HepG2 (cell line): ENCODE data around the gene STPG4. TPM values are rescaled to one million over a fixed set of nuclear protein-coding genes. Genes with fewer than 3 reads are reported as not detected.
A peak's percentile ranks its signal among the peaks of the same experiment; 100 is the strongest.

Experiments used
- ATAC-seq: fragments of 200-7000 bp; cut with Tn5 transposase; 3 replicates; pipeline ENCODE4 v1.9.1; 2020; ENCODE audit warnings: mild to moderate bottlenecking, moderate library complexity
- BruUV-seq: library from RNA; stranded (reverse); fragments of 400-500 nt; replicated peaks from 2 replicates; lab custom pipeline; 2021; lab: Mats Ljungman, UMichigan
- CTCF ChIA-PET: fragments of 300-600 bp; formaldehyde crosslinking; extraction: SDS; loops from one replicate; lab custom pipeline; 2021; ENCODE audit warnings: low total read pairs, inconsistent platforms, low intra/inter-chr PET ratio; lab: Yijun Ruan, JAX
- POLR2A ChIA-PET: fragments of 350-600 bp; sonication (Branson Sonifier 250); formaldehyde crosslinking; loops from one replicate; lab custom pipeline; 2020; ENCODE audit warnings: antibody characterized with exemption, inconsistent platforms; lab: Yijun Ruan, JAX
- DNase-seq: peaks from one replicate; pipeline ENCODE4 v3.0.0-alpha.2; 2015; ENCODE audit warnings: low spot score
- FAIRE-seq: peaks from 3 replicates; lab custom pipeline; 2011; peaks lifted over from hg19 to GRCh38; lab: Jason Lieb, UNC
- H2AFZ ChIP-seq: one replicate; pipeline ENCODE4 v1.6.1; 2011; ENCODE audit warnings: low read length, inconsistent platforms
- H3K27ac ChIP-seq: fragments of 300-600 bp; 3 replicates; pipeline ENCODE4 v1.8.0; 2011; ENCODE audit warnings: mixed run types, mild to moderate bottlenecking, mixed read lengths, low read length, inconsistent platforms; ENCODE audit not compliant: insufficient read depth; ENCODE audit errors: extremely low read length
- H3K27me3 ChIP-seq, 2 experiments: fragments of 200-600 bp in 1 of 2; 2 replicates in 1 of 2; 3 replicates in 1 of 2; pipeline versions ENCODE4 v1.6.0 to v1.8.0; 2011; ENCODE audit warnings: low read length in 2 of 2, mild to moderate bottlenecking in 2 of 2, moderate library complexity in 2 of 2, inconsistent platforms in 1 of 2; ENCODE audit not compliant: insufficient read depth in 2 of 2, control insufficient read depth in 1 of 2
- H3K36me3 ChIP-seq, 2 experiments: fragments of 200-600 bp in 1 of 2; replicated peaks in 1 of 2; 2 replicates in 1 of 2; 3 replicates in 1 of 2; pipeline versions ENCODE4 v1.5.1 to v1.8.0; 2011; ENCODE audit warnings: low read length in 2 of 2, inconsistent platforms in 1 of 2; ENCODE audit not compliant: insufficient read depth in 2 of 2, control insufficient read depth in 1 of 2
- H3K4me1 ChIP-seq: 2 replicates; pipeline ENCODE4 v1.5.1; 2012; ENCODE audit warnings: low read length, inconsistent platforms; ENCODE audit not compliant: insufficient read depth
- H3K4me2 ChIP-seq: 2 replicates; pipeline ENCODE4 v1.6.0; 2011; ENCODE audit warnings: low read depth, low read length, inconsistent platforms
- H3K4me3 ChIP-seq, 3 experiments: fragments of 200-600 bp in 1 of 3; sonication (generic), shearing (Covaris generic) in 1 of 3; replicated peaks in 1 of 3; 2 replicates each; pipeline ENCODE4 v1.5.1; 2011 to 2016; ENCODE audit warnings: low read length in 3 of 3, inconsistent platforms in 2 of 3, low read depth in 2 of 3, mild to moderate bottlenecking in 2 of 3, control low read depth in 1 of 3, mixed read lengths in 1 of 3; ENCODE audit not compliant: insufficient read depth in 1 of 3
- H3K79me2 ChIP-seq: one replicate; pipeline ENCODE4 v1.6.1; 2011; ENCODE audit warnings: low read length, inconsistent platforms; ENCODE audit not compliant: insufficient read depth
- H3K9ac ChIP-seq: 2 replicates; pipeline ENCODE4 v1.6.0; 2011; ENCODE audit warnings: mild to moderate bottlenecking, low read depth, low read length, inconsistent platforms; ENCODE audit not compliant: insufficient read depth
- H3K9me3 ChIP-seq: 2 replicates; pipeline ENCODE4 v1.5.1; 2012; ENCODE audit warnings: mild to moderate bottlenecking, low read length
- H4K20me1 ChIP-seq: 2 replicates; pipeline ENCODE4 v1.6.0; 2011; ENCODE audit warnings: inconsistent platforms, mild to moderate bottlenecking, low read length, moderate library complexity; ENCODE audit not compliant: insufficient read depth
- CBX5 ChIP-seq: sonication (generic); formaldehyde crosslinking; IDR thresholded peaks from 2 replicates; pipeline ENCODE4 v1.4.0; 2020; ENCODE audit warnings: missing genetic modification reagents, borderline replicate concordance
- FOXA3 ChIP-seq: IDR thresholded peaks from 2 replicates; pipeline ENCODE4 v1.6.1; 2016; ENCODE audit warnings: missing genetic modification reagents, missing compliant biosample characterization
- GZF1 ChIP-seq: sonication (generic); formaldehyde crosslinking; IDR thresholded peaks from 2 replicates; pipeline ENCODE4 v1.5.1; 2020; ENCODE audit warnings: mild to moderate bottlenecking, missing genetic modification reagents
- KLF15 ChIP-seq: sonication (generic); formaldehyde crosslinking; IDR thresholded peaks from 2 replicates; pipeline ENCODE4 v1.8.1; 2023; ENCODE audit warnings: borderline replicate concordance, mild to moderate bottlenecking, inconsistent platforms, missing genetic modification reagents, mixed read lengths
- MXD3 ChIP-seq: IDR thresholded peaks from 2 replicates; pipeline ENCODE4 v1.6.1; 2016; ENCODE audit warnings: mild to moderate bottlenecking, missing biosample characterization, missing genetic modification reagents
- NR3C1 ChIP-seq: sonication (generic); formaldehyde crosslinking; IDR thresholded peaks from 2 replicates; pipeline ENCODE4 v1.4.0; 2020; ENCODE audit warnings: missing genetic modification reagents
- RAD21 ChIP-seq: fragments of 450-650 bp; formaldehyde crosslinking; IDR thresholded peaks from 2 replicates; pipeline ENCODE4 v1.5.0; 2020; ENCODE audit warnings: mild to moderate bottlenecking
- REXO4 ChIP-seq: sonication (generic); formaldehyde crosslinking; IDR thresholded peaks from 2 replicates; pipeline ENCODE4 v1.8.0; 2022; ENCODE audit warnings: missing genetic modification reagents, mild to moderate bottlenecking, borderline replicate concordance
- RFX3 ChIP-seq: IDR thresholded peaks from 2 replicates; pipeline ENCODE4 v1.6.1; 2016; ENCODE audit warnings: missing biosample characterization, missing genetic modification reagents
- SCMH1 ChIP-seq: sonication (generic); formaldehyde crosslinking; IDR thresholded peaks from 2 replicates; pipeline ENCODE4 v1.9.0; 2021; ENCODE audit warnings: missing genetic modification reagents, mild to moderate bottlenecking, borderline replicate concordance
- SMAD1 ChIP-seq: sonication (generic); formaldehyde crosslinking; IDR thresholded peaks from 2 replicates; pipeline ENCODE4 v1.4.0; 2020; ENCODE audit warnings: missing genetic modification reagents, low read depth, mild to moderate bottlenecking, borderline replicate concordance
- TMF1 ChIP-seq: sonication (generic); formaldehyde crosslinking; IDR thresholded peaks from 2 replicates; pipeline ENCODE4 v1.8.1; 2022; ENCODE audit warnings: low read depth, missing genetic modification reagents
- ZNF12 ChIP-seq: sonication (generic); formaldehyde crosslinking; IDR thresholded peaks from 2 replicates; pipeline ENCODE4 v1.5.0; 2020; ENCODE audit warnings: missing genetic modification reagents
- ZNF17 ChIP-seq: sonication (generic); formaldehyde crosslinking; IDR thresholded peaks from 2 replicates; pipeline ENCODE4 v1.5.0; 2020; ENCODE audit warnings: mild to moderate bottlenecking, missing genetic modification reagents
- ZNF281 ChIP-seq: sonication (generic); formaldehyde crosslinking; IDR thresholded peaks from 2 replicates; pipeline ENCODE4 v1.4.0; 2020; ENCODE audit warnings: missing genetic modification reagents, borderline replicate concordance
- ZNF33A ChIP-seq: sonication (generic); formaldehyde crosslinking; IDR thresholded peaks from 2 replicates; pipeline ENCODE4 v1.5.1; 2020; ENCODE audit warnings: missing genetic modification reagents, mild to moderate bottlenecking, moderate library complexity, borderline replicate concordance
- ZNF350 ChIP-seq: sonication (generic); formaldehyde crosslinking; IDR thresholded peaks from 2 replicates; pipeline ENCODE4 v1.4.0; 2020; ENCODE audit warnings: mild to moderate bottlenecking, low read depth, missing genetic modification reagents, borderline replicate concordance
- ZNF383 ChIP-seq: sonication (generic); formaldehyde crosslinking; IDR thresholded peaks from 2 replicates; pipeline ENCODE4 v1.4.0; 2020; ENCODE audit warnings: missing genetic modification reagents, mild to moderate bottlenecking, borderline replicate concordance
- WGBS: methylation state at CpG from one replicate; pipeline ENCODE4 v1.1.6; 2017; ENCODE audit warnings: low lambda C conversion rate; 5-methylcytosine and 5-hydroxymethylcytosine counted together
- in situ Hi-C: cut with HindIII; loops from 2 replicates; pipeline ENCODE4 v1.10.0; 2017; ENCODE audit warnings: low pct_unique_long_range_greater_than_20kb; ENCODE audit not compliant: extremely low pct_ligation_motif_present
- intact Hi-C: fragments of 100-400 bp; cut with micrococcal nuclease; formaldehyde crosslinking; loops from one replicate; pipeline ENCODE4 v1.10.0; 2022; ENCODE audit not compliant: unreplicated experiment
- polyA plus RNA-seq, 8 experiments: library from polyadenylated mRNA; depleted of rRNA in 3 of 8; stranded (reverse) in 7 of 8; unstranded in 1 of 8; fragments of >200 nt; fragmentation: Illumina TruSeq in 4 of 8; extraction: Trizol in 4 of 8; gene quantifications; 2 replicates each; pipeline versions ENCODE4 v1.2.1 to v1.2.3, GENCODE V29; 2011 to 2016; ENCODE audit warnings: low read depth in 4 of 8, missing spikeins in 1 of 8, mixed read lengths in 1 of 8; ENCODE audit not compliant: insufficient read depth in 1 of 8
- total RNA-seq, 5 experiments: library from RNA; depleted of rRNA; stranded (reverse); fragments of >200 nt; fragmentation: Illumina TruSeq; extraction: Trizol; gene quantifications; 2 replicates each; pipeline ENCODE4 v1.2.3, GENCODE V29; 2016; ENCODE audit warnings: low read depth in 1 of 5

STPG4 gene
- total and polyA plus RNA-seq, 2 of the 13 experiments (the other 11 are each of a cell fraction or from before 2014, with no cell fraction given): 0.11 to 0.15 TPM

- ChIA-PET POLR2A (interaction anchor here (2.8 kb wide), 1 partner anchor 18 kb away, joined by 13 read pairs; no protein-coding TSS in a partner anchor), CTCF (no interaction called here)
- BruUV-seq: no TSS peak
- Histone ChIP-seq H3K4me2 (no peak overlapping the region), H3K27me3 (no peaks in the 10 kb centered on the region; a peak in 1 of 5 replicates), H3K9ac (no peak overlapping the region), H3K36me3 (no peaks in the 10 kb centered on the region), H3K27ac (no peak overlapping the region), H4K20me1 (no peaks in the 10 kb centered on the region), H2AFZ (no peak overlapping the region), H3K9me3 (no peaks in the 10 kb centered on the region), H3K4me1 (peaks cover 16% of the 10 kb centered on the region), H3K79me2 (no peaks in the 10 kb centered on the region), H3K4me3 (no peak overlapping the region)
- no peak for TF ChIP-seq GZF1 (CRISPR knock-in tag)
- peak; percentile 93 for TF ChIP-seq ZNF12 (CRISPR knock-in tag)
- DNase-seq: no peak
- intact Hi-C loops: no loop called here
- 49% methylated on average over 4 of the region's 4 CpGs for WGBS
- no peak for ATAC-seq
- no peak for FAIRE-seq
- in situ Hi-C loops: no loop called here
Measured at GRCh38 chr2:47097563-47097962, 57.5 kb downstream of the STPG4 start.

DNA sequence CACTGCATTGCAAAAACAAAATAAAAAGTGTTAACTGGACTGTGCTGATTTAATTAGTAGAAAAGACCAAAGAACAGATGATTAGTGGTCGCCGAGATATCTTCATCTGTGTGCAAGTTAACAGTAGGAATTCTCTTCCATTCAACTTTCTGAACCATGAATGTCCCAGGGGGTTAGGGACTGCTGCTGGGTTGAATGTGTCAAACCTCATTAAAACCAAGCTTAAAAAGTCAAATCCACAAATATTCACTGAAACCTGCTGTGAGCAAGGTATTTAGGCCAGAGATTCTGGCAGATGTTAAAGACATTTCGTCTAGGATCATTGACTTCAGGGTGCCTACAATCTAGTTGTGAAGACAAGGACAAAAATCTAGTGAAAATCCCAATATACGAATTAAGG is 58.7 kb downstream of the STPG4 start:
- DNase-seq: no peak
- no peak for FAIRE-seq
- in situ Hi-C loops (no loop called here), intact Hi-C loops (no loop called here)
- Histone ChIP-seq H2AFZ (no peak overlapping the region), H3K4me3 (no peak overlapping the region), H4K20me1 (no peaks in the 10 kb centered on the region), H3K79me2 (no peaks in the 10 kb centered on the region), H3K9ac (no peak overlapping the region), H3K36me3 (no peaks in the 10 kb centered on the region), H3K4me1 (peaks cover 16% of the 10 kb centered on the region), H3K27me3 (no peaks in the 10 kb centered on the region; a peak in 1 of 5 replicates), H3K4me2 (no peak overlapping the region), H3K27ac (no peak overlapping the region), H3K9me3 (no peaks in the 10 kb centered on the region)
- no TSS peak for BruUV-seq
- WGBS: 54% methylated on average over 4 of the region's 4 CpGs
- CTCF ChIA-PET: no interaction called here
- POLR2A ChIA-PET: no interaction called here
- ATAC-seq: no peak
- TF ChIP-seq MXD3 (no peak), RAD21 (CRISPR knock-in tag) (no peak), ZNF17 (CRISPR knock-in tag) (no peak), KLF15 (CRISPR knock-in tag) (no peak), REXO4 (CRISPR knock-in tag) (no peak), FOXA3 (CRISPR knock-in tag) (no peak), RFX3 (CRISPR knock-in tag) (no peak), CBX5 (CRISPR knock-in tag) (no peak), TMF1 (CRISPR knock-in tag) (no peak), ZNF350 (CRISPR knock-in tag) (no peak), ZNF33A (CRISPR knock-in tag) (no peak), ZNF281 (CRISPR knock-in tag) (no peak), ZNF383 (CRISPR knock-in tag) (no peak), SMAD1 (CRISPR knock-in tag) (no peak), NR3C1 (CRISPR knock-in tag) (no peak), SCMH1 (CRISPR knock-in tag) (no peak)
